Panc1 (cell line): ENCODE results near the gene DCC.

ENCODE experiments used
- POLR2AphosphoS5 ChIP-seq: IDR thresholded peaks from 2 replicates; pipeline ENCODE4 v1.6.1; 2012; ENCODE audit warnings: mild to moderate bottlenecking, low read depth, low read length, moderate library complexity
- SIN3A ChIP-seq: IDR thresholded peaks from 2 replicates; pipeline ENCODE4 v1.6.1; 2012; ENCODE audit warnings: low read depth, mild to moderate bottlenecking, low read length, moderate library complexity, borderline replicate concordance; ENCODE audit not compliant: insufficient read depth
- TCF7L2 ChIP-seq: IDR thresholded peaks from 2 replicates; pipeline ENCODE4 v1.6.1; 2011; ENCODE audit warnings: mild to moderate bottlenecking, low read depth, low read length, inconsistent platforms
- TF ChIP-seq, protein P1 (sequence below): fragments of 450-650 bp; IDR thresholded peaks from 2 replicates; pipeline ENCODE4 v1.5.1; 2017; ENCODE audit warnings: mild to moderate bottlenecking
- TF ChIP-seq, protein P2 (sequence below), 2 experiments: IDR thresholded peaks; 2 replicates each; pipeline ENCODE4 v1.6.1; 2011 to 2012; ENCODE audit warnings: low read depth in 2 of 2, control low read depth in 1 of 2, low read length in 1 of 2, mild to moderate bottlenecking in 1 of 2, moderate library complexity in 1 of 2; ENCODE audit not compliant: insufficient read depth in 1 of 2

DNA sequence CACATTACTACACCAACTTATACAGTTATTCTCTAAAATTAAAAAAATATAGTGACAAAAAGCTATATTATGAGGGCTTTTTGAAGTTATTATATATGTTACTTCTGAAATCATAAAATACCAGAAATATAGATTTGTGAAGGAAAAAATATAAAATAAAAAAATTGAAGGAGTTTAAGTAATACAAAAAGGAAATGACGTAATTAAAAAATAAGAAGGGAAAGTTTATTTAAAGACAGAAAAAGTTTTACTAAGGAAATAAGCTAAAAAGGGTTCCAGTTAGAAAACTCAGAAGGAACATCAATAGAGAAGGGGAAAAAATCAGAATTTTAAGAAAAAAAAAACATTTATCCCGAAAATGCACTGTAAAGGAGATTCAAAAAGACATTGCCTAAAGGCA, 1187.4 kb downstream of the DCC start:
- TF ChIP-seq, protein P1, sequence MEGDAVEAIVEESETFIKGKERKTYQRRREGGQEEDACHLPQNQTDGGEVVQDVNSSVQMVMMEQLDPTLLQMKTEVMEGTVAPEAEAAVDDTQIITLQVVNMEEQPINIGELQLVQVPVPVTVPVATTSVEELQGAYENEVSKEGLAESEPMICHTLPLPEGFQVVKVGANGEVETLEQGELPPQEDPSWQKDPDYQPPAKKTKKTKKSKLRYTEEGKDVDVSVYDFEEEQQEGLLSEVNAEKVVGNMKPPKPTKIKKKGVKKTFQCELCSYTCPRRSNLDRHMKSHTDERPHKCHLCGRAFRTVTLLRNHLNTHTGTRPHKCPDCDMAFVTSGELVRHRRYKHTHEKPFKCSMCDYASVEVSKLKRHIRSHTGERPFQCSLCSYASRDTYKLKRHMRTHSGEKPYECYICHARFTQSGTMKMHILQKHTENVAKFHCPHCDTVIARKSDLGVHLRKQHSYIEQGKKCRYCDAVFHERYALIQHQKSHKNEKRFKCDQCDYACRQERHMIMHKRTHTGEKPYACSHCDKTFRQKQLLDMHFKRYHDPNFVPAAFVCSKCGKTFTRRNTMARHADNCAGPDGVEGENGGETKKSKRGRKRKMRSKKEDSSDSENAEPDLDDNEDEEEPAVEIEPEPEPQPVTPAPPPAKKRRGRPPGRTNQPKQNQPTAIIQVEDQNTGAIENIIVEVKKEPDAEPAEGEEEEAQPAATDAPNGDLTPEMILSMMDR = no peak
- TF ChIP-seq TCF7L2 (no peak), SIN3A (no peak), POLR2AphosphoS5 (no peak)
- TF ChIP-seq, protein P2, sequence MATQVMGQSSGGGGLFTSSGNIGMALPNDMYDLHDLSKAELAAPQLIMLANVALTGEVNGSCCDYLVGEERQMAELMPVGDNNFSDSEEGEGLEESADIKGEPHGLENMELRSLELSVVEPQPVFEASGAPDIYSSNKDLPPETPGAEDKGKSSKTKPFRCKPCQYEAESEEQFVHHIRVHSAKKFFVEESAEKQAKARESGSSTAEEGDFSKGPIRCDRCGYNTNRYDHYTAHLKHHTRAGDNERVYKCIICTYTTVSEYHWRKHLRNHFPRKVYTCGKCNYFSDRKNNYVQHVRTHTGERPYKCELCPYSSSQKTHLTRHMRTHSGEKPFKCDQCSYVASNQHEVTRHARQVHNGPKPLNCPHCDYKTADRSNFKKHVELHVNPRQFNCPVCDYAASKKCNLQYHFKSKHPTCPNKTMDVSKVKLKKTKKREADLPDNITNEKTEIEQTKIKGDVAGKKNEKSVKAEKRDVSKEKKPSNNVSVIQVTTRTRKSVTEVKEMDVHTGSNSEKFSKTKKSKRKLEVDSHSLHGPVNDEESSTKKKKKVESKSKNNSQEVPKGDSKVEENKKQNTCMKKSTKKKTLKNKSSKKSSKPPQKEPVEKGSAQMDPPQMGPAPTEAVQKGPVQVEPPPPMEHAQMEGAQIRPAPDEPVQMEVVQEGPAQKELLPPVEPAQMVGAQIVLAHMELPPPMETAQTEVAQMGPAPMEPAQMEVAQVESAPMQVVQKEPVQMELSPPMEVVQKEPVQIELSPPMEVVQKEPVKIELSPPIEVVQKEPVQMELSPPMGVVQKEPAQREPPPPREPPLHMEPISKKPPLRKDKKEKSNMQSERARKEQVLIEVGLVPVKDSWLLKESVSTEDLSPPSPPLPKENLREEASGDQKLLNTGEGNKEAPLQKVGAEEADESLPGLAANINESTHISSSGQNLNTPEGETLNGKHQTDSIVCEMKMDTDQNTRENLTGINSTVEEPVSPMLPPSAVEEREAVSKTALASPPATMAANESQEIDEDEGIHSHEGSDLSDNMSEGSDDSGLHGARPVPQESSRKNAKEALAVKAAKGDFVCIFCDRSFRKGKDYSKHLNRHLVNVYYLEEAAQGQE (IDR thresholded peaks at IDR 0.05; ENCODE audit: insufficient read depth in 1 of 2, low read depth in 2 of 2, low read length in 1 of 2) = no peak
